CD4-positive, alpha-beta memory T cell (primary cell): Measurements from ENCODE around the gene ALPI. TPM values are rescaled to one million over a fixed set of nuclear protein-coding genes. Genes with fewer than 3 reads are reported as not detected.

Experiments
- CTCF ChIA-PET: fragments of 350-600 bp; sonication (Branson Sonifier 250); formaldehyde crosslinking; loops from one replicate; lab custom pipeline; 2021; ENCODE audit warnings: inconsistent platforms; ENCODE audit not compliant: partially characterized antibody; lab: Charles Lee
- POLR2A ChIA-PET: fragments of 350-600 bp; sonication (Branson Sonifier 250); formaldehyde crosslinking; loops from one replicate; lab custom pipeline; 2021; ENCODE audit not compliant: partially characterized antibody; lab: Charles Lee
- DNase-seq, 5 donors: peaks; one replicate each; pipeline versions ENCODE4 v3.0.0 to v3.0.0-alpha.2; 2020 to 2022; ENCODE audit warnings: mixed read lengths in 1 of 5
- H3K27ac ChIP-seq: one replicate; pipeline ENCODE4 v1.7.0; 2013; ENCODE audit warnings: low read depth, low read length
- H3K27me3 ChIP-seq: 2 replicates; pipeline ENCODE4 v1.7.0; 2013; ENCODE audit warnings: mild to moderate bottlenecking, low read length, moderate library complexity; ENCODE audit not compliant: insufficient read depth
- H3K36me3 ChIP-seq: 2 replicates; pipeline ENCODE4 v1.7.0; 2013; ENCODE audit warnings: mild to moderate bottlenecking, low read length, moderate library complexity; ENCODE audit not compliant: insufficient read depth
- H3K4me1 ChIP-seq: 2 replicates; pipeline ENCODE4 v1.7.0; 2013; ENCODE audit warnings: mild to moderate bottlenecking, low read length, moderate library complexity; ENCODE audit not compliant: insufficient read depth
- H3K4me3 ChIP-seq, 2 donors: one replicate each; pipeline ENCODE4 v1.7.0; 2013; ENCODE audit warnings: low read length in 2 of 2, mild to moderate bottlenecking in 1 of 2
- H3K9me3 ChIP-seq, 2 donors: one replicate each; pipeline ENCODE4 v1.7.0; 2013; ENCODE audit warnings: low read length in 2 of 2, control low read depth in 1 of 2; ENCODE audit not compliant: control insufficient read depth in 1 of 2
- H3K27ac Mint-ChIP-seq, 7 donors: one replicate each; pipeline ENCODE4 v1.8.0; 2020 to 2021; ENCODE audit warnings: mixed read lengths in 7 of 7, mild to moderate bottlenecking in 6 of 7, inconsistent platforms in 3 of 7, moderate library complexity in 3 of 7
- H3K27me3 Mint-ChIP-seq, 2 donors: one replicate each; pipeline ENCODE4 v1.8.0; 2020 to 2021; ENCODE audit warnings: mixed read lengths in 2 of 2
- H3K36me3 Mint-ChIP-seq, 2 donors: one replicate each; pipeline ENCODE4 v1.8.0; 2020 to 2021; ENCODE audit warnings: mixed read lengths in 2 of 2, inconsistent platforms in 1 of 2, mild to moderate bottlenecking in 1 of 2
- H3K4me1 Mint-ChIP-seq, 4 donors: one replicate each; pipeline ENCODE4 v1.8.0; 2020 to 2021; ENCODE audit warnings: mixed read lengths in 4 of 4, mild to moderate bottlenecking in 1 of 4
- H3K4me3 Mint-ChIP-seq, 8 donors: one replicate each; pipeline ENCODE4 v1.8.0; 2020 to 2021; ENCODE audit warnings: mixed read lengths in 8 of 8, mild to moderate bottlenecking in 7 of 8, moderate library complexity in 6 of 8, inconsistent platforms in 3 of 8
- H3K9me3 Mint-ChIP-seq, 8 donors: one replicate each; pipeline ENCODE4 v1.8.0; 2020 to 2021; ENCODE audit warnings: mixed read lengths in 8 of 8, mild to moderate bottlenecking in 5 of 8, inconsistent platforms in 3 of 8, moderate library complexity in 1 of 8
- intact Hi-C: fragments of 100-400 bp; cut with micrococcal nuclease; formaldehyde crosslinking; loops from one replicate; pipeline ENCODE4 v1.15.1; 2023
- polyA plus RNA-seq, 2 donors: library from polyadenylated mRNA; unstranded; fragments of 300-500 nt; fragmentation: Illumina TruSeq; gene quantifications; one replicate each; pipeline ENCODE4 v1.2.3, GENCODE V29; 2021
- total RNA-seq, 2 experiments: library from RNA; stranded (reverse); gene quantifications; one replicate each; pipeline ENCODE4 v1.2.3, GENCODE V29; 2021

The ALPI gene
- total and polyA plus RNA-seq, 4 experiments from 2014 or later: not detected

GRCh38 chr2:232411901-232412629 is 43.9 kb upstream of the ALPI start:
- Histone ChIP-seq H3K36me3 (no peaks in the 10 kb centered on the region), H3K9me3 (no peaks in the 10 kb centered on the region), H3K27me3 (no peaks in the 10 kb centered on the region), H3K4me1 (no peaks in the 10 kb centered on the region), H3K4me3 (no peak overlapping the region), H3K27ac (no peak overlapping the region)
- ChIA-PET POLR2A (no interaction called here), CTCF (no interaction called here)
- no peaks in the 10 kb centered on the region for H3K36me3 Mint-ChIP-seq
- H3K27ac Mint-ChIP-seq: no peak overlapping the region
- peaks cover 7 to 12% (median 8%) of the 10 kb centered on the region in 4 donors for H3K4me1 Mint-ChIP-seq
- H3K9me3 Mint-ChIP-seq: no peaks in the 10 kb centered on the region
- intact Hi-C loops: no loop called here
- no peak overlapping the region for H3K4me3 Mint-ChIP-seq
- H3K27me3 Mint-ChIP-seq: peaks cover 16 to 20% of the 10 kb centered on the region in 2 donors
- DNase-seq: no peak

GRCh38 chr2:232412986-232413385 is 43.0 kb upstream of the ALPI start:
- H3K27ac ChIP-seq: no peak overlapping the region
- Mint-ChIP-seq H3K36me3 (no peaks in the 10 kb centered on the region), H3K4me3 (no peak overlapping the region), H3K4me1 (peaks cover 7 to 12% (median 8%) of the 10 kb centered on the region in 4 donors), H3K9me3 (no peaks in the 10 kb centered on the region), H3K27ac (no peak overlapping the region), H3K27me3 (peaks cover 17 to 22% of the 10 kb centered on the region in 2 donors)
- no peak for DNase-seq
- no peaks in the 10 kb centered on the region for H3K9me3 ChIP-seq
- CTCF ChIA-PET: interaction anchor here (1.3 kb wide), 1 partner anchor 488 kb away, joined by 3 read pairs; no protein-coding TSS in a partner anchor
- H3K4me1 ChIP-seq: no peaks in the 10 kb centered on the region
- H3K4me3 ChIP-seq: no peak overlapping the region
- no peaks in the 10 kb centered on the region for H3K36me3 ChIP-seq
- intact Hi-C loops: no loop called here
- POLR2A ChIA-PET: no interaction called here
- no peaks in the 10 kb centered on the region for H3K27me3 ChIP-seq

GRCh38 chr2:232415138-232415690 is 40.7 kb upstream of the ALPI start:
- ChIA-PET POLR2A (no interaction called here), CTCF (no interaction called here)
- Histone ChIP-seq H3K27ac (no peak overlapping the region), H3K4me3 (no peak overlapping the region), H3K4me1 (peaks cover under 1% of the 10 kb centered on the region), H3K27me3 (no peaks in the 10 kb centered on the region), H3K36me3 (no peaks in the 10 kb centered on the region), H3K9me3 (no peaks in the 10 kb centered on the region)
- H3K4me1 Mint-ChIP-seq: peaks cover 9 to 23% (median 17%) of the 10 kb centered on the region in 4 donors
- intact Hi-C loops: no loop called here
- DNase-seq: no peak
- peaks cover 30% of the 10 kb centered on the region in 2 donors for H3K27me3 Mint-ChIP-seq
- H3K36me3 Mint-ChIP-seq: no peaks in the 10 kb centered on the region
- no peak overlapping the region for H3K27ac Mint-ChIP-seq
- no peak overlapping the region for H3K4me3 Mint-ChIP-seq
- peaks cover 0 to 2% (median 0%) of the 10 kb centered on the region in 8 donors for H3K9me3 Mint-ChIP-seq

- peaks cover 0 to 2% (median 0%) of the 10 kb centered on the region in 8 donors for H3K9me3 Mint-ChIP-seq
- intact Hi-C loops: no loop called here
- H3K4me1 Mint-ChIP-seq: peaks cover 9 to 23% (median 19%) of the 10 kb centered on the region in 4 donors
- no peaks in the 10 kb centered on the region for H3K36me3 Mint-ChIP-seq
- no peak overlapping the region for H3K27ac Mint-ChIP-seq
- CTCF ChIA-PET: interaction anchor here (1.1 kb wide), 1 partner anchor 24 kb away, joined by 3 read pairs; no protein-coding TSS in a partner anchor
- POLR2A ChIA-PET: no interaction called here
- H3K36me3 ChIP-seq: no peaks in the 10 kb centered on the region
- H3K27me3 ChIP-seq: no peaks in the 10 kb centered on the region
- H3K9me3 ChIP-seq: no peaks in the 10 kb centered on the region
- peaks cover 3% of the 10 kb centered on the region for H3K4me1 ChIP-seq
- H3K27ac ChIP-seq: no peak overlapping the region
- no peak overlapping the region for H3K4me3 Mint-ChIP-seq
- peaks cover 28 to 29% of the 10 kb centered on the region in 2 donors for H3K27me3 Mint-ChIP-seq
- no peak overlapping the region for H3K4me3 ChIP-seq
- DNase-seq: no peak
These were observed 40.0 kb upstream of the ALPI start for GRCh38 chr2:232415736-232416520.

- peaks cover 28 to 29% of the 10 kb centered on the region in 2 donors for H3K27me3 Mint-ChIP-seq
- CTCF ChIA-PET: interaction anchor here (0.8 to 1.1 kb wide), 3 partner anchors 13 to 563 kb away, joined by 3 read pairs; no protein-coding TSS in a partner anchor
- POLR2A ChIA-PET: no interaction called here
These were observed 39.2 kb upstream of the ALPI start for GRCh38 chr2:232416521-232417470.

GRCh38 chr2:232417489-232417888 is 38.5 kb upstream of the ALPI start:
- Mint-ChIP-seq H3K4me3 (no peak overlapping the region), H3K27me3 (peaks cover 32 to 33% of the 10 kb centered on the region in 2 donors), H3K4me1 (peaks cover 12 to 30% (median 20%) of the 10 kb centered on the region in 4 donors), H3K36me3 (no peaks in the 10 kb centered on the region), H3K27ac (no peak overlapping the region), H3K9me3 (peaks cover 0 to 7% (median under 1%) of the 10 kb centered on the region in 8 donors)
- Histone ChIP-seq H3K9me3 (no peaks in the 10 kb centered on the region), H3K27ac (no peak overlapping the region), H3K4me1 (peaks cover 3% of the 10 kb centered on the region), H3K27me3 (no peaks in the 10 kb centered on the region), H3K36me3 (no peaks in the 10 kb centered on the region), H3K4me3 (no peak overlapping the region)
- DNase-seq: no peak
- POLR2A ChIA-PET: no interaction called here
- CTCF ChIA-PET: interaction anchor here (0.8 to 1.0 kb wide), 2 partner anchors 12 to 563 kb away, joined by 3 read pairs; no protein-coding TSS in a partner anchor
- intact Hi-C loops: no loop called here

More at GRCh38 chr2:232416521-232417470, 39.2 kb upstream of the ALPI start:
- DNase-seq: no peak
- no peak overlapping the region for H3K4me3 ChIP-seq
- H3K27ac Mint-ChIP-seq: no peak overlapping the region
- no peak overlapping the region for H3K27ac ChIP-seq
- no peaks in the 10 kb centered on the region for H3K36me3 Mint-ChIP-seq
- H3K4me1 ChIP-seq: peaks cover 3% of the 10 kb centered on the region
- H3K27me3 ChIP-seq: no peaks in the 10 kb centered on the region
- intact Hi-C loops: no loop called here
- no peaks in the 10 kb centered on the region for H3K9me3 ChIP-seq
- no peaks in the 10 kb centered on the region for H3K36me3 ChIP-seq
- peaks cover 0 to 2% (median 0%) of the 10 kb centered on the region in 8 donors for H3K9me3 Mint-ChIP-seq
- no peak overlapping the region for H3K4me3 Mint-ChIP-seq
- H3K4me1 Mint-ChIP-seq: peaks cover 11 to 26% (median 19%) of the 10 kb centered on the region in 4 donors
